Liver (tissue), 9 donors: ENCODE data around the gene VTCN1. TPM values are rescaled to one million over a fixed set of nuclear protein-coding genes. Genes with fewer than 3 reads are reported as not detected.

Experiments
- DNase-seq: peaks from one replicate; pipeline ENCODE4 v3.0.0-alpha.2; 2017; ENCODE audit warnings: low spot score
- H3K27ac ChIP-seq, 2 donors: one replicate each; pipeline ENCODE4 v1.7.0; 2013; ENCODE audit warnings: inconsistent platforms in 2 of 2, low read length in 2 of 2, control low read depth in 1 of 2, low read depth in 1 of 2, mild to moderate bottlenecking in 1 of 2
- H3K27me3 ChIP-seq, 4 donors: one replicate each; pipeline versions ENCODE4 v1.6.1 to v1.7.0; 2013; ENCODE audit warnings: low read length in 3 of 4, inconsistent platforms in 1 of 4, mild to moderate bottlenecking in 1 of 4, moderate library complexity in 1 of 4; ENCODE audit not compliant: control insufficient read depth in 4 of 4, insufficient read depth in 4 of 4
- H3K36me3 ChIP-seq, 4 donors: one replicate each; pipeline versions ENCODE4 v1.6.1 to v1.7.0; 2013; ENCODE audit warnings: low read length in 3 of 4, mild to moderate bottlenecking in 3 of 4, low read depth in 1 of 4, moderate library complexity in 1 of 4; ENCODE audit not compliant: control insufficient read depth in 4 of 4, insufficient read depth in 3 of 4
- H3K4me1 ChIP-seq, 4 donors: one replicate each; pipeline versions ENCODE4 v1.6.1 to v1.7.0; 2013; ENCODE audit warnings: low read length in 3 of 4, mild to moderate bottlenecking in 3 of 4, moderate library complexity in 1 of 4; ENCODE audit not compliant: control insufficient read depth in 4 of 4, insufficient read depth in 4 of 4
- H3K4me3 ChIP-seq, 3 donors: one replicate each; pipeline versions ENCODE4 v1.6.1 to v1.7.0; 2013; ENCODE audit warnings: low read length in 3 of 3, control low read depth in 1 of 3, low read depth in 1 of 3, mild to moderate bottlenecking in 1 of 3
- H3K9ac ChIP-seq, 2 donors: one replicate each; pipeline ENCODE4 v1.7.0; 2013; ENCODE audit warnings: low read length in 2 of 2, mild to moderate bottlenecking in 2 of 2, moderate library complexity in 2 of 2, control low read depth in 1 of 2, low read depth in 1 of 2
- H3K9me3 ChIP-seq, 4 donors: one replicate each; pipeline versions ENCODE4 v1.6.1 to v1.7.0; 2013; ENCODE audit warnings: low read length in 3 of 4; ENCODE audit not compliant: control insufficient read depth in 4 of 4
- CTCF ChIP-seq: fragments of 150-350 bp; IDR thresholded peaks from 2 replicates; pipeline ENCODE4 v1.5.1; 2017; ENCODE audit warnings: improper control_type of control experiment, low read depth, low read length; ENCODE audit not compliant: missing input control
- FOXA1 ChIP-seq: IDR thresholded peaks from 2 replicates; pipeline ENCODE4 v1.6.1; 2016; ENCODE audit warnings: antibody characterized with exemption
- FOXA2 ChIP-seq: IDR thresholded peaks from 2 replicates; pipeline ENCODE4 v1.6.1; 2016; ENCODE audit warnings: antibody characterized with exemption
- HNF4A ChIP-seq, 2 donors: conservative IDR thresholded peaks; 2 replicates each; pipeline ENCODE4 v1.6.1; 2016; ENCODE audit warnings: antibody characterized with exemption in 2 of 2, mild to moderate bottlenecking in 2 of 2
- HNF4G ChIP-seq: IDR thresholded peaks from 2 replicates; pipeline ENCODE4 v1.6.1; 2016; ENCODE audit warnings: antibody characterized with exemption
- JUND ChIP-seq, 2 donors: IDR thresholded peaks; 2 replicates each; pipeline ENCODE4 v1.6.1; 2016; ENCODE audit warnings: antibody characterized with exemption in 2 of 2
- MAX ChIP-seq: IDR thresholded peaks from 2 replicates; pipeline ENCODE4 v1.6.1; 2016; ENCODE audit warnings: antibody characterized with exemption
- NR2F2 ChIP-seq: IDR thresholded peaks from 2 replicates; pipeline ENCODE4 v1.6.1; 2016; ENCODE audit warnings: antibody characterized with exemption
- RXRA ChIP-seq, 2 donors: IDR thresholded peaks; 2 replicates each; pipeline ENCODE4 v1.6.1; 2017 to 2018; ENCODE audit warnings: antibody characterized with exemption in 2 of 2, mild to moderate bottlenecking in 1 of 2
- SP1 ChIP-seq: IDR thresholded peaks from 2 replicates; pipeline ENCODE4 v1.6.1; 2018; ENCODE audit warnings: antibody characterized with exemption, mild to moderate bottlenecking
- TAF1 ChIP-seq: conservative IDR thresholded peaks from 2 replicates; pipeline ENCODE4 v1.6.1; 2016; ENCODE audit warnings: antibody characterized with exemption, mild to moderate bottlenecking
- YY1 ChIP-seq: IDR thresholded peaks from 2 replicates; pipeline ENCODE4 v1.6.1; 2016; ENCODE audit warnings: antibody characterized with exemption, mild to moderate bottlenecking
- WGBS: extraction: QIAGEN DNeasy Blood & Tissue Kit; methylation state at CpG from one replicate; pipeline ENCODE4 v1.1.7; 2013; 5-methylcytosine and 5-hydroxymethylcytosine counted together
- polyA plus RNA-seq, 2 donors: library from polyadenylated mRNA; stranded (reverse) in 1 of 2; unstranded in 1 of 2; fragments of 200-250 nt in 1 of 2; fragments of >200 nt in 1 of 2; fragmentation: Nextera tagmentation in 1 of 2; extraction: Ambion mirVana in 1 of 2; gene quantifications; one replicate each; pipeline versions ENCODE4 v1.2.1 to v1.2.3, GENCODE V29; 2013 to 2015
- total RNA-seq, 2 donors: library from RNA; depleted of rRNA; stranded (reverse); fragments of >200 nt; gene quantifications; one replicate each; pipeline ENCODE4 v1.2.3, GENCODE V29; 2014
- TF ChIP-seq, protein P1 (sequence below): IDR thresholded peaks from 2 replicates; pipeline ENCODE4 v1.6.1; 2016; ENCODE audit warnings: antibody characterized with exemption
- donor health status: healthy.
- donor health status: healthy.
- donor health status: healthy.
- donor health status: healthy.
- donor health status: healthy.

Gene VTCN1
- total and polyA plus RNA-seq, 4 donors, result 0.28 to 1.0 (median 0.45) TPM

- TF ChIP-seq CTCF (no peak), SP1 (no peak), RXRA (IDR thresholded peaks at IDR 0.05) (no peak), YY1 (no peak)
Measured at GRCh38 chr1:117244971-117245370, 34.2 kb upstream of the VTCN1 start (continued).

GRCh38 chr1:117244306-117244705 lies 33.6 kb upstream of the VTCN1 start:
- Histone ChIP-seq H3K36me3 (no peaks in the 10 kb centered on the region), H3K27me3 (no peaks in the 10 kb centered on the region), H3K27ac (no peak overlapping the region), H3K9me3 (no peaks in the 10 kb centered on the region), H3K4me1 (no peaks in the 10 kb centered on the region), H3K4me3 (no peak overlapping the region), H3K9ac (no peak overlapping the region)
- 71% methylated on average over 2 of the region's 2 CpGs for whole genome bisulfite sequencing
- no peak for DNase-seq
- TF ChIP-seq JUND (IDR thresholded peaks at IDR 0.05) (no peak), FOXA1 (no peak), YY1 (no peak), HNF4A (conservative IDR thresholded peaks at IDR 0.05) (no peak), NR2F2 (no peak), SP1 (no peak), CTCF (no peak), RXRA (IDR thresholded peaks at IDR 0.05) (no peak), FOXA2 (no peak), HNF4G (no peak), MAX (no peak), TAF1 (no peak)
- TF ChIP-seq, protein P1, sequence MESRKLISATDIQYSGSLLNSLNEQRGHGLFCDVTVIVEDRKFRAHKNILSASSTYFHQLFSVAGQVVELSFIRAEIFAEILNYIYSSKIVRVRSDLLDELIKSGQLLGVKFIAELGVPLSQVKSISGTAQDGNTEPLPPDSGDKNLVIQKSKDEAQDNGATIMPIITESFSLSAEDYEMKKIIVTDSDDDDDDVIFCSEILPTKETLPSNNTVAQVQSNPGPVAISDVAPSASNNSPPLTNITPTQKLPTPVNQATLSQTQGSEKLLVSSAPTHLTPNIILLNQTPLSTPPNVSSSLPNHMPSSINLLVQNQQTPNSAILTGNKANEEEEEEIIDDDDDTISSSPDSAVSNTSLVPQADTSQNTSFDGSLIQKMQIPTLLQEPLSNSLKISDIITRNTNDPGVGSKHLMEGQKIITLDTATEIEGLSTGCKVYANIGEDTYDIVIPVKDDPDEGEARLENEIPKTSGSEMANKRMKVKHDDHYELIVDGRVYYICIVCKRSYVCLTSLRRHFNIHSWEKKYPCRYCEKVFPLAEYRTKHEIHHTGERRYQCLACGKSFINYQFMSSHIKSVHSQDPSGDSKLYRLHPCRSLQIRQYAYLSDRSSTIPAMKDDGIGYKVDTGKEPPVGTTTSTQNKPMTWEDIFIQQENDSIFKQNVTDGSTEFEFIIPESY, result no peak

GRCh38 chr1:117241512-117241911 lies 30.8 kb upstream of the VTCN1 start:
- no peak for TF ChIP-seq CTCF
- DNase-seq, result no peak
- Histone ChIP-seq H3K4me1 (no peaks in the 10 kb centered on the region), H3K36me3 (no peaks in the 10 kb centered on the region), H3K9ac (no peak overlapping the region), H3K27me3 (no peaks in the 10 kb centered on the region), H3K4me3 (no peak overlapping the region), H3K27ac (no peak overlapping the region), H3K9me3 (no peaks in the 10 kb centered on the region)
- WGBS, result 71% methylated on average over 3 of the region's 3 CpGs
